Right atrium auricular region (tissue), 2 donors: ENCODE results near the gene NKX6-2. TPM values are rescaled to one million over a fixed set of nuclear protein-coding genes. Genes with fewer than 3 reads are reported as not detected.

Experiments used
- DNase-seq: peaks from one replicate; pipeline ENCODE4 v3.0.0-alpha.2; 2019; ENCODE audit warnings: low spot score
- H3K27ac ChIP-seq, 2 donors: fragments of 200-600 bp; sonication (generic); 1 replicate in 1 of 2; 2 replicates in 1 of 2; pipeline ENCODE4 v1.5.1; 2016 to 2019
- H3K27me3 ChIP-seq, 2 donors: fragments of 200-600 bp; sonication (generic); one replicate each; pipeline versions ENCODE4 v1.5.1 to v1.6.0; 2017 to 2019
- H3K36me3 ChIP-seq: fragments of 200-600 bp; sonication (generic); one replicate; pipeline ENCODE4 v1.5.1; 2016
- H3K4me1 ChIP-seq, 2 donors: fragments of 200-600 bp; sonication (generic); one replicate each; pipeline versions ENCODE4 v1.5.1 to v1.6.0; 2017 to 2019
- H3K4me3 ChIP-seq, 2 donors: fragments of 200-600 bp; sonication (generic); 1 replicate in 1 of 2; 2 replicates in 1 of 2; pipeline ENCODE4 v1.5.1; 2017 to 2019; ENCODE audit warnings: mild to moderate bottlenecking in 1 of 2, moderate library complexity in 1 of 2
- H3K9me3 ChIP-seq, 2 donors: fragments of 200-600 bp; sonication (generic); one replicate each; pipeline ENCODE4 v1.5.1; 2019
- CTCF ChIP-seq, 2 donors: fragments of 200-600 bp; sonication (generic); IDR thresholded peaks; one replicate each; pipeline ENCODE4 v1.5.1; 2019; ENCODE audit warnings: antibody characterized with exemption in 2 of 2
- total RNA-seq, 2 donors: library from RNA; depleted of rRNA; stranded (reverse); fragments of >200 nt; gene quantifications; one replicate each; pipeline ENCODE4 v1.1.0, GENCODE V29; 2016

NKX6-2 gene
- total RNA-seq, 2 donors from 2014 or later, result not detected

GRCh38 chr10:132749371-132749795 is 36.6 kb downstream of the NKX6-2 start:
- no peaks in the 10 kb centered on the region for H3K27me3 ChIP-seq
- no peak overlapping the region for H3K4me3 ChIP-seq
- H3K9me3 ChIP-seq, result no peaks in the 10 kb centered on the region
- no peak for TF ChIP-seq CTCF (IDR thresholded peaks at IDR 0.05)
- no peak for DNase-seq
- H3K27ac ChIP-seq, result no peak overlapping the region
- peaks cover 37% of the 10 kb centered on the region for H3K36me3 ChIP-seq
- H3K4me1 ChIP-seq, result no peaks in the 10 kb centered on the region

- no peak for DNase-seq
- Histone ChIP-seq H3K27me3 (no peaks in the 10 kb centered on the region), H3K4me1 (no peaks in the 10 kb centered on the region), H3K9me3 (no peaks in the 10 kb centered on the region), H3K36me3 (peaks cover 31% of the 10 kb centered on the region), H3K27ac (no peak overlapping the region), H3K4me3 (no peak overlapping the region)
- TF ChIP-seq CTCF (IDR thresholded peaks at IDR 0.05), result no peak
Measured at GRCh38 chr10:132748545-132749370, 37.2 kb downstream of the NKX6-2 start.

GRCh38 chr10:132748135-132748534 is 37.8 kb downstream of the NKX6-2 start:
- DNase-seq, result no peak
- Histone ChIP-seq H3K9me3 (no peaks in the 10 kb centered on the region), H3K4me1 (no peaks in the 10 kb centered on the region), H3K27ac (no peak overlapping the region), H3K4me3 (no peak overlapping the region), H3K27me3 (no peaks in the 10 kb centered on the region), H3K36me3 (peaks cover 26% of the 10 kb centered on the region)
- TF ChIP-seq CTCF (IDR thresholded peaks at IDR 0.05), result no peak

GRCh38 chr10:132746801-132747625 is 38.9 kb downstream of the NKX6-2 start:
- TF ChIP-seq CTCF (IDR thresholded peaks at IDR 0.05), result no peak
- Histone ChIP-seq H3K9me3 (no peaks in the 10 kb centered on the region), H3K4me1 (no peaks in the 10 kb centered on the region), H3K27me3 (no peaks in the 10 kb centered on the region), H3K27ac (no peak overlapping the region), H3K36me3 (peaks cover 22% of the 10 kb centered on the region), H3K4me3 (no peak overlapping the region)
- DNase-seq, result no peak

- H3K4me1 ChIP-seq, result no peaks in the 10 kb centered on the region
- no peaks in the 10 kb centered on the region for H3K27me3 ChIP-seq
- no peak for TF ChIP-seq CTCF (IDR thresholded peaks at IDR 0.05)
- no peak overlapping the region for H3K4me3 ChIP-seq
- no peaks in the 10 kb centered on the region for H3K9me3 ChIP-seq
- no peak for DNase-seq
- H3K27ac ChIP-seq, result no peak overlapping the region
- peaks cover 24% of the 10 kb centered on the region for H3K36me3 ChIP-seq
Measured at GRCh38 chr10:132746386-132746785, 39.6 kb downstream of the NKX6-2 start.
